ENCODE results near the gene GPR27.

DNA sequence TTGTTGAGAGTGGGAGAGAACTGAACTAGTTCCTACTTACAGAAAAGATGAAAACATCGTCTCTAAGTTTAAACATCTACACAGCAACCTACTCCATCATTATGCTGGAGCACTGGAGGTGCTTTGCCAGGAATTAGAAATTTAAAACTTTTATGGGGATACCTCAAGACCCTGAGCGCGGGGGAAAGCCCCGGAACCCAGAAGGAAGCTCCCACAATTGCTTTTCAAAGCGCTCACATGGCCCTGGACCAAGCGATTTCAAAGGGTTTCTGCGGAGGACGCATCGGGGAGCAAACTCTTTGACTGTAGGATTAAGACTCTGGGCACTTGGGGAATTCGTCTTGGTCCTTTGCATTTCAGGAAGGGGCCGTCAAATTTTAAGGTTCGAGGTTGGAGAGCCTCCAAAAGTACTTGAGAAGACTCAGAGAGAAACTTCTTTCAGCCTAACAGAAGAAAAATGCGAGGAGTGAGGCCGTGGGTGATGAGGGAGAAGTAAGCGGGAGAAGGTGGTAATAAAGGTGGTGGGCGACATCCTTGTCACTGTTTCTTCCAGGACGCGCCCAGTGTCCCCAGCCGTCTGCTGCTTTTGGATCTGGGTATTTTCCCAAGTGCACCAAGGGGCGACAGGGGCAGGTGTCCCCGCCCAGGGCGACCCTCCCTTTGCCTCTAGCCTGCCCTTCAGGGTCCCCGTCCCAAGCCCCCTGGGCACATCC lies 30.7 kb downstream of the GPR27 start:
- peak; percentile 86 for TF ChIP-seq EZH2 (IDR thresholded peaks at IDR 0.05; ENCODE audit: low read depth, unreplicated experiment)
- TF ChIP-seq, protein P1, sequence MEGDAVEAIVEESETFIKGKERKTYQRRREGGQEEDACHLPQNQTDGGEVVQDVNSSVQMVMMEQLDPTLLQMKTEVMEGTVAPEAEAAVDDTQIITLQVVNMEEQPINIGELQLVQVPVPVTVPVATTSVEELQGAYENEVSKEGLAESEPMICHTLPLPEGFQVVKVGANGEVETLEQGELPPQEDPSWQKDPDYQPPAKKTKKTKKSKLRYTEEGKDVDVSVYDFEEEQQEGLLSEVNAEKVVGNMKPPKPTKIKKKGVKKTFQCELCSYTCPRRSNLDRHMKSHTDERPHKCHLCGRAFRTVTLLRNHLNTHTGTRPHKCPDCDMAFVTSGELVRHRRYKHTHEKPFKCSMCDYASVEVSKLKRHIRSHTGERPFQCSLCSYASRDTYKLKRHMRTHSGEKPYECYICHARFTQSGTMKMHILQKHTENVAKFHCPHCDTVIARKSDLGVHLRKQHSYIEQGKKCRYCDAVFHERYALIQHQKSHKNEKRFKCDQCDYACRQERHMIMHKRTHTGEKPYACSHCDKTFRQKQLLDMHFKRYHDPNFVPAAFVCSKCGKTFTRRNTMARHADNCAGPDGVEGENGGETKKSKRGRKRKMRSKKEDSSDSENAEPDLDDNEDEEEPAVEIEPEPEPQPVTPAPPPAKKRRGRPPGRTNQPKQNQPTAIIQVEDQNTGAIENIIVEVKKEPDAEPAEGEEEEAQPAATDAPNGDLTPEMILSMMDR (conservative IDR thresholded peaks at IDR 0.05; ENCODE audit: low read depth in 2 of 2) = no peak
